HEK293 (cell line): ENCODE data around the gene HERC2.

ENCODE experiments used
- SCRT1 ChIP-seq: fragments of 450-650 bp; formaldehyde crosslinking; IDR thresholded peaks from 2 replicates; pipeline ENCODE4 v1.5.1; 2016; ENCODE audit warnings: missing biosample characterization, missing genetic modification characterization, borderline replicate concordance
- ZNF350 ChIP-seq: fragments of 450-650 bp; formaldehyde crosslinking; IDR thresholded peaks from 2 replicates; pipeline ENCODE4 v1.5.0; 2017; ENCODE audit warnings: missing biosample characterization, mild to moderate bottlenecking, missing genetic modification characterization

- TF ChIP-seq SCRT1 (tag by site-specific recombination) (no peak), ZNF350 (tag by site-specific recombination) (no peak)
Observed at GRCh38 chr15:28084547-28084946, 237.4 kb downstream of the HERC2 start.
